NCI-H1092 treated with DMSO at 0.1 percent for 48 hours (cell line): Measurements from ENCODE around the gene ZNF324B.
"Not testable (repeated sequence)": the region's sequence is repeated elsewhere in the genome, so short reads cannot be mapped to it uniquely, and the experiment has no call there.

Source experiments
- DNase-seq: peaks from one replicate; lab custom pipeline; 2025; lab: John Stamatoyannopoulos, UW

Gene ZNF324B

GRCh38 chr19:58480481-58480830, 29.0 kb downstream of the ZNF324B start:
- DNase-seq, result no peak

GRCh38 chr19:58480831-58481230, 29.4 kb downstream of the ZNF324B start:
- DNase-seq, result no peak

GRCh38 chr19:58482372-58482771, 30.9 kb downstream of the ZNF324B start:
- no peak for DNase-seq

- no peak for DNase-seq
These were observed 32.4 kb downstream of the ZNF324B start for GRCh38 chr19:58483776-58484175.

- DNase-seq, result not testable (repeated sequence)
These were observed 32.9 kb downstream of the ZNF324B start for GRCh38 chr19:58484349-58484748.

- DNase-seq, result no peak
These were observed 40.0 kb downstream of the ZNF324B start for GRCh38 chr19:58491393-58491792.

- no peak for DNase-seq
These were observed 40.8 kb downstream of the ZNF324B start for GRCh38 chr19:58492265-58492664.

GRCh38 chr19:58497634-58498170, 46.3 kb downstream of the ZNF324B start:
- DNase-seq, result no peak

- no peak for DNase-seq
These were observed 47.0 kb downstream of the ZNF324B start for GRCh38 chr19:58498316-58499020.

- peak; percentile 92 for DNase-seq
These were observed 47.9 kb downstream of the ZNF324B start for GRCh38 chr19:58499021-58499927.

GRCh38 chr19:58500242-58500641, 48.8 kb downstream of the ZNF324B start:
- DNase-seq, result no peak
